HepG2 (cell line): ENCODE results near the gene BCL2L11. TPM values are rescaled to one million over a fixed set of nuclear protein-coding genes. Genes with fewer than 3 reads are reported as not detected.
A peak's percentile ranks its signal among the peaks of the same experiment; 100 is the strongest.

Source experiments
- ARID2 ChIP-seq: sonication (generic); formaldehyde crosslinking; IDR thresholded peaks from 2 replicates; pipeline ENCODE4 v1.8.1; 2022; ENCODE audit warnings: mild to moderate bottlenecking, missing genetic modification reagents, borderline replicate concordance
- CCAR2 ChIP-seq: fragments of 200-400 bp; formaldehyde crosslinking; optimal IDR thresholded peaks from 2 replicates; pipeline ENCODE3; 2018; ENCODE audit warnings: low read depth, mild to moderate bottlenecking, low read length, moderate library complexity
- CEBPB ChIP-seq: IDR thresholded peaks from 2 replicates; pipeline ENCODE4 v1.6.1; 2011; ENCODE audit warnings: low read depth, low read length, improper control_type of control experiment, borderline replicate concordance
- HMGA1 ChIP-seq: sonication (generic); formaldehyde crosslinking; conservative IDR thresholded peaks from 2 replicates; pipeline ENCODE4 v1.4.0; 2020; ENCODE audit warnings: missing genetic modification reagents
- HNF4A ChIP-seq: sonication (generic); formaldehyde crosslinking; IDR thresholded peaks from 2 replicates; pipeline ENCODE4 v1.4.0; 2020; ENCODE audit warnings: missing genetic modification reagents
- HNRNPUL1 ChIP-seq: fragments of 200-400 bp; formaldehyde crosslinking; IDR thresholded peaks from 2 replicates; pipeline ENCODE4 v1.6.1; 2017; ENCODE audit warnings: low read depth, mild to moderate bottlenecking, low read length, moderate library complexity
- MBNL3 ChIP-seq: fragments of 250-450 bp; sonication (Bioruptor Pico); conservative IDR thresholded peaks from 2 replicates; pipeline ENCODE4 v1.8.0; 2022; ENCODE audit warnings: mild to moderate bottlenecking, inconsistent platforms
- SCMH1 ChIP-seq: sonication (generic); formaldehyde crosslinking; IDR thresholded peaks from 2 replicates; pipeline ENCODE4 v1.9.0; 2021; ENCODE audit warnings: missing genetic modification reagents, mild to moderate bottlenecking, borderline replicate concordance
- ZMAT3 ChIP-seq: sonication (generic); formaldehyde crosslinking; conservative IDR thresholded peaks from 2 replicates; pipeline ENCODE4 v1.7.0; 2021; ENCODE audit warnings: missing genetic modification reagents
- ZNF136 ChIP-seq: sonication (generic); formaldehyde crosslinking; IDR thresholded peaks from 2 replicates; pipeline ENCODE4 v1.8.1; 2022; ENCODE audit warnings: low read depth, mild to moderate bottlenecking, moderate library complexity, missing genetic modification reagents
- ZNF274 ChIP-seq: sonication (generic); formaldehyde crosslinking; IDR thresholded peaks from 2 replicates; pipeline ENCODE4 v1.5.1; 2020; ENCODE audit warnings: mild to moderate bottlenecking, missing genetic modification reagents
- ZNF772 ChIP-seq: sonication (generic); formaldehyde crosslinking; IDR thresholded peaks from 2 replicates; pipeline ENCODE4 v1.5.0; 2020; ENCODE audit warnings: mild to moderate bottlenecking, missing genetic modification reagents
- ZNF775 ChIP-seq: sonication (generic); formaldehyde crosslinking; IDR thresholded peaks from 2 replicates; pipeline ENCODE4 v1.4.0; 2020; ENCODE audit warnings: missing genetic modification reagents, mild to moderate bottlenecking, moderate library complexity, borderline replicate concordance
- ZNF777 ChIP-seq: sonication (generic); formaldehyde crosslinking; IDR thresholded peaks from 2 replicates; pipeline ENCODE4 v1.4.0; 2020; ENCODE audit warnings: missing genetic modification reagents
- ZSCAN30 ChIP-seq: sonication (generic); formaldehyde crosslinking; IDR thresholded peaks from 2 replicates; pipeline ENCODE4 v1.5.0; 2020; ENCODE audit warnings: mild to moderate bottlenecking, missing genetic modification reagents
- polyA plus RNA-seq, 8 experiments: library from polyadenylated mRNA; depleted of rRNA in 3 of 8; stranded (reverse) in 7 of 8; unstranded in 1 of 8; fragments of >200 nt; fragmentation: Illumina TruSeq in 4 of 8; extraction: Trizol in 4 of 8; gene quantifications; 2 replicates each; pipeline versions ENCODE4 v1.2.1 to v1.2.3, GENCODE V29; 2011 to 2016; ENCODE audit warnings: low read depth in 4 of 8, missing spikeins in 1 of 8, mixed read lengths in 1 of 8; ENCODE audit not compliant: insufficient read depth in 1 of 8
- total RNA-seq, 5 experiments: library from RNA; depleted of rRNA; stranded (reverse); fragments of >200 nt; fragmentation: Illumina TruSeq; extraction: Trizol; gene quantifications; 2 replicates each; pipeline ENCODE4 v1.2.3, GENCODE V29; 2016; ENCODE audit warnings: low read depth in 1 of 5
- TF ChIP-seq, protein P1 (sequence below): sonication (generic); formaldehyde crosslinking; IDR thresholded peaks from 2 replicates; pipeline ENCODE4 v1.4.0; 2020; ENCODE audit warnings: missing genetic modification reagents
- TF ChIP-seq, protein P2 (sequence below), 2 experiments: fragments of 450-650 bp in 1 of 2; sonication (generic) in 1 of 2; formaldehyde crosslinking in 1 of 2; IDR thresholded peaks; 2 replicates each; pipeline versions ENCODE4 v1.6.1 to v1.8.0; 2016 to 2022; ENCODE audit warnings: antibody characterized with exemption in 1 of 2, mild to moderate bottlenecking in 1 of 2, missing genetic modification reagents in 1 of 2
- TF ChIP-seq, protein P3 (sequence below): sonication (generic); formaldehyde crosslinking; IDR thresholded peaks from 2 replicates; pipeline ENCODE4 v1.5.0; 2020; ENCODE audit warnings: missing genetic modification reagents

The BCL2L11 gene
- total and polyA plus RNA-seq, 2 of the 13 experiments (the other 11 are each of a cell fraction or from before 2014, with no cell fraction given), result 6.1 to 9.7 TPM

DNA sequence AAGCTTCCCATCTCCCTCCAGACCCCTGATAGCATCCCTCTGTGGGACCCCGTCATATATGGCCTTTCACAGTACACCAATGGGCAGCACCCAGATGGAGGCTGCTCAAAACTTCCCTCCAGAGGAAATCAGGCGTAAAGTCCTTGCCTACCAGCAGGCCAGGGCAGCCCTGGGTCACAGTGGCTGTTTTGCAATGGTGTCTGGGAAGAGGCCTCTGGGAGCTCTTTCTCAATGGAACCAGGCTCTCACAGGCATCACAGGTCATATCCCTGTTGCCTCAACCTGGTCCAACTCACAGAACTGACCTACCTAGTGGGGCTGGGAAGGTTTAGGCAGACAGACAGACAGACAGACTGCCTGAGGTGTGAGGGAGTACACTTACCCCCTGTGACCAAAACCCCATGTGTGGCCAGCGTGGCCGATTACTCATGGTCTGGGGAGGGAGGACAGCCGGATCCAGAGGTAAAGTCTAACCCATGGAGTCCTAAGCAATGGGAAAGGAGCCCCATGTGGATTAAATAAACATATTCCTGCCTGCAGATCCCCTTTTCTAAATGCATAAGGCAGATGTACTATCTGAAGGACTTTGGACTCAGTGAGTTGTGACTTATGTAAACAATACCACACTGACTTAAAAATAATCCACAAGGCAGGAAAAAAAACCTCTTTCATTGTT, 58.2 kb downstream of the BCL2L11 start (continued):
- TF ChIP-seq, protein P1, sequence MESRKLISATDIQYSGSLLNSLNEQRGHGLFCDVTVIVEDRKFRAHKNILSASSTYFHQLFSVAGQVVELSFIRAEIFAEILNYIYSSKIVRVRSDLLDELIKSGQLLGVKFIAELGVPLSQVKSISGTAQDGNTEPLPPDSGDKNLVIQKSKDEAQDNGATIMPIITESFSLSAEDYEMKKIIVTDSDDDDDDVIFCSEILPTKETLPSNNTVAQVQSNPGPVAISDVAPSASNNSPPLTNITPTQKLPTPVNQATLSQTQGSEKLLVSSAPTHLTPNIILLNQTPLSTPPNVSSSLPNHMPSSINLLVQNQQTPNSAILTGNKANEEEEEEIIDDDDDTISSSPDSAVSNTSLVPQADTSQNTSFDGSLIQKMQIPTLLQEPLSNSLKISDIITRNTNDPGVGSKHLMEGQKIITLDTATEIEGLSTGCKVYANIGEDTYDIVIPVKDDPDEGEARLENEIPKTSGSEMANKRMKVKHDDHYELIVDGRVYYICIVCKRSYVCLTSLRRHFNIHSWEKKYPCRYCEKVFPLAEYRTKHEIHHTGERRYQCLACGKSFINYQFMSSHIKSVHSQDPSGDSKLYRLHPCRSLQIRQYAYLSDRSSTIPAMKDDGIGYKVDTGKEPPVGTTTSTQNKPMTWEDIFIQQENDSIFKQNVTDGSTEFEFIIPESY (CRISPR knock-in tag), result peak; percentile 39; the same call in 1 of the 2 replicates
- TF ChIP-seq, protein P2, sequence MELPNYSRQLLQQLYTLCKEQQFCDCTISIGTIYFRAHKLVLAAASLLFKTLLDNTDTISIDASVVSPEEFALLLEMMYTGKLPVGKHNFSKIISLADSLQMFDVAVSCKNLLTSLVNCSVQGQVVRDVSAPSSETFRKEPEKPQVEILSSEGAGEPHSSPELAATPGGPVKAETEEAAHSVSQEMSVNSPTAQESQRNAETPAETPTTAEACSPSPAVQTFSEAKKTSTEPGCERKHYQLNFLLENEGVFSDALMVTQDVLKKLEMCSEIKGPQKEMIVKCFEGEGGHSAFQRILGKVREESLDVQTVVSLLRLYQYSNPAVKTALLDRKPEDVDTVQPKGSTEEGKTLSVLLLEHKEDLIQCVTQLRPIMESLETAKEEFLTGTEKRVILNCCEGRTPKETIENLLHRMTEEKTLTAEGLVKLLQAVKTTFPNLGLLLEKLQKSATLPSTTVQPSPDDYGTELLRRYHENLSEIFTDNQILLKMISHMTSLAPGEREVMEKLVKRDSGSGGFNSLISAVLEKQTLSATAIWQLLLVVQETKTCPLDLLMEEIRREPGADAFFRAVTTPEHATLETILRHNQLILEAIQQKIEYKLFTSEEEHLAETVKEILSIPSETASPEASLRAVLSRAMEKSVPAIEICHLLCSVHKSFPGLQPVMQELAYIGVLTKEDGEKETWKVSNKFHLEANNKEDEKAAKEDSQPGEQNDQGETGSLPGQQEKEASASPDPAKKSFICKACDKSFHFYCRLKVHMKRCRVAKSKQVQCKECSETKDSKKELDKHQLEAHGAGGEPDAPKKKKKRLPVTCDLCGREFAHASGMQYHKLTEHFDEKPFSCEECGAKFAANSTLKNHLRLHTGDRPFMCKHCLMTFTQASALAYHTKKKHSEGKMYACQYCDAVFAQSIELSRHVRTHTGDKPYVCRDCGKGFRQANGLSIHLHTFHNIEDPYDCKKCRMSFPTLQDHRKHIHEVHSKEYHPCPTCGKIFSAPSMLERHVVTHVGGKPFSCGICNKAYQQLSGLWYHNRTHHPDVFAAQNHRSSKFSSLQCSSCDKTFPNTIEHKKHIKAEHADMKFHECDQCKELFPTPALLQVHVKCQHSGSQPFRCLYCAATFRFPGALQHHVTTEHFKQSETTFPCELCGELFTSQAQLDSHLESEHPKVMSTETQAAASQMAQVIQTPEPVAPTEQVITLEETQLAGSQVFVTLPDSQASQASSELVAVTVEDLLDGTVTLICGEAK (IDR thresholded peaks at IDR 0.05), result no peak
- TF ChIP-seq, protein P2 (CRISPR knock-in tag; IDR thresholded peaks at IDR 0.05), result no peak; the same call in 1 of the 2 replicates
- TF ChIP-seq HMGA1 (CRISPR knock-in tag) (no peak), HNF4A (peak; percentile 69), ARID2 (CRISPR knock-in tag) (no peak), CCAR2 (no peak), ZNF772 (CRISPR knock-in tag) (no peak), ZNF136 (no peak), CEBPB (peak; percentile 93), ZNF274 (0 out of 2 replicates have a peak, but pooled peaks have one; percentile 16), SCMH1 (CRISPR knock-in tag) (no peak), MBNL3 (CRISPR knock-in tag) (no peak), ZNF777 (0 out of 2 replicates have a peak, but pooled peaks have one; percentile 44), ZMAT3 (no peak), ZNF775 (CRISPR knock-in tag) (no peak), HNRNPUL1 (no peak), ZSCAN30 (CRISPR knock-in tag) (no peak)
- TF ChIP-seq, protein P3, sequence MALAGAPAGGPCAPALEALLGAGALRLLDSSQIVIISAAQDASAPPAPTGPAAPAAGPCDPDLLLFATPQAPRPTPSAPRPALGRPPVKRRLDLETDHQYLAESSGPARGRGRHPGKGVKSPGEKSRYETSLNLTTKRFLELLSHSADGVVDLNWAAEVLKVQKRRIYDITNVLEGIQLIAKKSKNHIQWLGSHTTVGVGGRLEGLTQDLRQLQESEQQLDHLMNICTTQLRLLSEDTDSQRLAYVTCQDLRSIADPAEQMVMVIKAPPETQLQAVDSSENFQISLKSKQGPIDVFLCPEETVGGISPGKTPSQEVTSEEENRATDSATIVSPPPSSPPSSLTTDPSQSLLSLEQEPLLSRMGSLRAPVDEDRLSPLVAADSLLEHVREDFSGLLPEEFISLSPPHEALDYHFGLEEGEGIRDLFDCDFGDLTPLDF (CRISPR knock-in tag), result no peak
